HepG2 (cell line): ENCODE results near the gene STOML2. TPM values are rescaled to one million over a fixed set of nuclear protein-coding genes. Genes with fewer than 3 reads are reported as not detected.

Experiments used
- CREB1 ChIP-seq, 2 experiments: fragments of 450-650 bp in 1 of 2; IDR thresholded peaks; 2 replicates each; pipeline ENCODE4 v1.6.1; 2016 to 2017; ENCODE audit warnings: control low read depth in 1 of 2, mild to moderate bottlenecking in 1 of 2, missing compliant biosample characterization in 1 of 2, missing genetic modification characterization in 1 of 2
- KDM6A ChIP-seq: IDR thresholded peaks from 2 replicates; pipeline ENCODE4 v1.6.1; 2016; ENCODE audit warnings: low read depth
- PTBP1 ChIP-seq: fragments of 200-400 bp; formaldehyde crosslinking; IDR thresholded peaks from 2 replicates; pipeline ENCODE4 v1.6.1; 2018; ENCODE audit warnings: low read length, low read depth; ENCODE audit not compliant: poor library complexity, severe bottlenecking
- REPIN1 ChIP-seq: sonication (generic); formaldehyde crosslinking; IDR thresholded peaks from 2 replicates; pipeline ENCODE4 v1.8.0; 2022; ENCODE audit warnings: missing genetic modification reagents, low read depth, mild to moderate bottlenecking, borderline replicate concordance
- ZNF34 ChIP-seq: sonication (generic); formaldehyde crosslinking; IDR thresholded peaks from 2 replicates; pipeline ENCODE4 v1.4.0; 2020; ENCODE audit warnings: mild to moderate bottlenecking, missing genetic modification reagents, borderline replicate concordance
- polyA plus RNA-seq, 8 experiments: library from polyadenylated mRNA; depleted of rRNA in 3 of 8; stranded (reverse) in 7 of 8; unstranded in 1 of 8; fragments of >200 nt; fragmentation: Illumina TruSeq in 4 of 8; extraction: Trizol in 4 of 8; gene quantifications; 2 replicates each; pipeline versions ENCODE4 v1.2.1 to v1.2.3, GENCODE V29; 2011 to 2016; ENCODE audit warnings: low read depth in 4 of 8, missing spikeins in 1 of 8, mixed read lengths in 1 of 8; ENCODE audit not compliant: insufficient read depth in 1 of 8
- total RNA-seq, 5 experiments: library from RNA; depleted of rRNA; stranded (reverse); fragments of >200 nt; fragmentation: Illumina TruSeq; extraction: Trizol; gene quantifications; 2 replicates each; pipeline ENCODE4 v1.2.3, GENCODE V29; 2016; ENCODE audit warnings: low read depth in 1 of 5
- TF ChIP-seq, protein P1 (sequence below): sonication (generic); formaldehyde crosslinking; IDR thresholded peaks from 2 replicates; pipeline ENCODE4 v1.4.0; 2020; ENCODE audit warnings: missing genetic modification reagents, borderline replicate concordance
- TF ChIP-seq, protein P2 (sequence below): sonication (generic); formaldehyde crosslinking; IDR thresholded peaks from 2 replicates; pipeline ENCODE4 v1.5.0; 2020; ENCODE audit warnings: missing genetic modification reagents, mild to moderate bottlenecking, borderline replicate concordance
- TF ChIP-seq, protein P3 (sequence below): IDR thresholded peaks from 2 replicates; pipeline ENCODE4 v1.6.1; 2018; ENCODE audit warnings: missing genetic modification reagents
- TF ChIP-seq, protein P4 (sequence below): sonication (generic); formaldehyde crosslinking; IDR thresholded peaks from 2 replicates; pipeline ENCODE4 v1.5.1; 2020; ENCODE audit warnings: missing genetic modification reagents, mild to moderate bottlenecking, borderline replicate concordance
- TF ChIP-seq, protein P5 (sequence below): sonication (generic); formaldehyde crosslinking; IDR thresholded peaks from 2 replicates; pipeline ENCODE4 v1.8.0; 2022; ENCODE audit warnings: mild to moderate bottlenecking, missing genetic modification reagents, moderate library complexity
- TF ChIP-seq, protein P6 (sequence below): sonication (generic); formaldehyde crosslinking; IDR thresholded peaks from 2 replicates; pipeline ENCODE4 v1.4.0; 2020; ENCODE audit warnings: mild to moderate bottlenecking, missing genetic modification reagents, borderline replicate concordance

The STOML2 gene
- total and polyA plus RNA-seq, 2 of the 13 experiments (the other 11 are each of a cell fraction or from before 2014, with no cell fraction given), result 245 to 250 TPM

DNA sequence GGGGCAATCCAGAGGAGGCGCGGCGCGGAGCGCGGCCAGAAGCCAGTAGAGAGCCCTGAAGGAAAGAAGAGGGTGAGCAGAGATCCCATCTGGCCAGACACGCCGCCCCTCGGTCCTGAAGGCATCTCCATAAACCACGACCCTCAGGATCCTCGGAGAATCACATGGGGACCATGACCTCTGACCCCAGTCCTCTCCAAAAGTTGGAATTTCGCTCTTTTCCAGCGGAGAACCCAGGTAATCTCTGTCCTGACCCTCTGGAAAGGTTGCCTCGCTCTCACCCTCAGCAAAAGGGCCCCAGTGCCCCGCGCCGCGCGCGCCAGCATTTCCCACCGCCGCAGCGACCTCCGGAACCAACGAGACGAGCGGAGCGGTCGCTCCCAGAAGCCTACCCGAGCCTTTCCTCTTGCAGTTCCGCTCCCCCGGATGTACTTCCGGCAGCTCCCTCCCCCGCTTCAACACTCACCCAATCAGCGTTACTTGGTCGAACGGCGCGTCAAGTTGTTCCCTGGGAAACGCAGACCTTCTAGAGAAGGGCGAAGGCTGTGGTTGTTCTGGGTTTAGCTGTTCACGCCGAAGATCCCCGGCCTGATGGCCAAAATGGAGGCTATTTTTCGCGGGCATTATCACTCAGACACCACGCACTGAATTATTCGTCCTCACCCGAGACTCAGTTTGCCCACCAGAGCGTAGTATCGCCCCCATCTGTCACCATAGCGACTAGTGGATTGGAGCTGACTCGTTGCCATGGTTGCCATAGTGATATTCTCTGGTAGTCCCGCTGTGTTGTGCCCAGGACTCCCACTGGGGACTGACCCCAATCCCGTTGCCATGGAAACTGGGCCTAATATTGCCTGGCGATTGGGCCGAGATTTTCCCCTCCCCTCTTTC, at the start of gene STOML2 (continued):
- TF ChIP-seq, protein P1, sequence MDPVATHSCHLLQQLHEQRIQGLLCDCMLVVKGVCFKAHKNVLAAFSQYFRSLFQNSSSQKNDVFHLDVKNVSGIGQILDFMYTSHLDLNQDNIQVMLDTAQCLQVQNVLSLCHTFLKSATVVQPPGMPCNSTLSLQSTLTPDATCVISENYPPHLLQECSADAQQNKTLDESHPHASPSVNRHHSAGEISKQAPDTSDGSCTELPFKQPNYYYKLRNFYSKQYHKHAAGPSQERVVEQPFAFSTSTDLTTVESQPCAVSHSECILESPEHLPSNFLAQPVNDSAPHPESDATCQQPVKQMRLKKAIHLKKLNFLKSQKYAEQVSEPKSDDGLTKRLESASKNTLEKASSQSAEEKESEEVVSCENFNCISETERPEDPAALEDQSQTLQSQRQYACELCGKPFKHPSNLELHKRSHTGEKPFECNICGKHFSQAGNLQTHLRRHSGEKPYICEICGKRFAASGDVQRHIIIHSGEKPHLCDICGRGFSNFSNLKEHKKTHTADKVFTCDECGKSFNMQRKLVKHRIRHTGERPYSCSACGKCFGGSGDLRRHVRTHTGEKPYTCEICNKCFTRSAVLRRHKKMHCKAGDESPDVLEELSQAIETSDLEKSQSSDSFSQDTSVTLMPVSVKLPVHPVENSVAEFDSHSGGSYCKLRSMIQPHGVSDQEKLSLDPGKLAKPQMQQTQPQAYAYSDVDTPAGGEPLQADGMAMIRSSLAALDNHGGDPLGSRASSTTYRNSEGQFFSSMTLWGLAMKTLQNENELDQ (CRISPR knock-in tag), result 0 out of 2 replicates have a peak, but pooled peaks have one; percentile 30
- no peak for TF ChIP-seq KDM6A
- TF ChIP-seq, protein P2, sequence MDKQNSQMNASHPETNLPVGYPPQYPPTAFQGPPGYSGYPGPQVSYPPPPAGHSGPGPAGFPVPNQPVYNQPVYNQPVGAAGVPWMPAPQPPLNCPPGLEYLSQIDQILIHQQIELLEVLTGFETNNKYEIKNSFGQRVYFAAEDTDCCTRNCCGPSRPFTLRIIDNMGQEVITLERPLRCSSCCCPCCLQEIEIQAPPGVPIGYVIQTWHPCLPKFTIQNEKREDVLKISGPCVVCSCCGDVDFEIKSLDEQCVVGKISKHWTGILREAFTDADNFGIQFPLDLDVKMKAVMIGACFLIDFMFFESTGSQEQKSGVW (CRISPR knock-in tag), result no peak
- TF ChIP-seq PTBP1, result no peak
- TF ChIP-seq, protein P3, sequence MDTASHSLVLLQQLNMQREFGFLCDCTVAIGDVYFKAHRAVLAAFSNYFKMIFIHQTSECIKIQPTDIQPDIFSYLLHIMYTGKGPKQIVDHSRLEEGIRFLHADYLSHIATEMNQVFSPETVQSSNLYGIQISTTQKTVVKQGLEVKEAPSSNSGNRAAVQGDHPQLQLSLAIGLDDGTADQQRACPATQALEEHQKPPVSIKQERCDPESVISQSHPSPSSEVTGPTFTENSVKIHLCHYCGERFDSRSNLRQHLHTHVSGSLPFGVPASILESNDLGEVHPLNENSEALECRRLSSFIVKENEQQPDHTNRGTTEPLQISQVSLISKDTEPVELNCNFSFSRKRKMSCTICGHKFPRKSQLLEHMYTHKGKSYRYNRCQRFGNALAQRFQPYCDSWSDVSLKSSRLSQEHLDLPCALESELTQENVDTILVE (CRISPR knock-in tag), result peak; percentile 76
- TF ChIP-seq REPIN1, result peak; percentile 82; the same call in 1 of the 2 replicates
- TF ChIP-seq, protein P4, sequence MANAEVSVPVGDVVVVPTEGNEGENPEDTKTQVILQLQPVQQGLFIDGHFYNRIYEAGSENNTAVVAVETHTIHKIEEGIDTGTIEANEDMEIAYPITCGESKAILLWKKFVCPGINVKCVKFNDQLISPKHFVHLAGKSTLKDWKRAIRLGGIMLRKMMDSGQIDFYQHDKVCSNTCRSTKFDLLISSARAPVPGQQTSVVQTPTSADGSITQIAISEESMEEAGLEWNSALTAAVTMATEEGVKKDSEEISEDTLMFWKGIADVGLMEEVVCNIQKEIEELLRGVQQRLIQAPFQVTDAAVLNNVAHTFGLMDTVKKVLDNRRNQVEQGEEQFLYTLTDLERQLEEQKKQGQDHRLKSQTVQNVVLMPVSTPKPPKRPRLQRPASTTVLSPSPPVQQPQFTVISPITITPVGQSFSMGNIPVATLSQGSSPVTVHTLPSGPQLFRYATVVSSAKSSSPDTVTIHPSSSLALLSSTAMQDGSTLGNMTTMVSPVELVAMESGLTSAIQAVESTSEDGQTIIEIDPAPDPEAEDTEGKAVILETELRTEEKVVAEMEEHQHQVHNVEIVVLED, result peak; percentile 84
- TF ChIP-seq, protein P5, sequence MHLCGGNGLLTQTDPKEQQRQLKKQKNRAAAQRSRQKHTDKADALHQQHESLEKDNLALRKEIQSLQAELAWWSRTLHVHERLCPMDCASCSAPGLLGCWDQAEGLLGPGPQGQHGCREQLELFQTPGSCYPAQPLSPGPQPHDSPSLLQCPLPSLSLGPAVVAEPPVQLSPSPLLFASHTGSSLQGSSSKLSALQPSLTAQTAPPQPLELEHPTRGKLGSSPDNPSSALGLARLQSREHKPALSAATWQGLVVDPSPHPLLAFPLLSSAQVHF (CRISPR knock-in tag), result no peak
- TF ChIP-seq, protein P6, sequence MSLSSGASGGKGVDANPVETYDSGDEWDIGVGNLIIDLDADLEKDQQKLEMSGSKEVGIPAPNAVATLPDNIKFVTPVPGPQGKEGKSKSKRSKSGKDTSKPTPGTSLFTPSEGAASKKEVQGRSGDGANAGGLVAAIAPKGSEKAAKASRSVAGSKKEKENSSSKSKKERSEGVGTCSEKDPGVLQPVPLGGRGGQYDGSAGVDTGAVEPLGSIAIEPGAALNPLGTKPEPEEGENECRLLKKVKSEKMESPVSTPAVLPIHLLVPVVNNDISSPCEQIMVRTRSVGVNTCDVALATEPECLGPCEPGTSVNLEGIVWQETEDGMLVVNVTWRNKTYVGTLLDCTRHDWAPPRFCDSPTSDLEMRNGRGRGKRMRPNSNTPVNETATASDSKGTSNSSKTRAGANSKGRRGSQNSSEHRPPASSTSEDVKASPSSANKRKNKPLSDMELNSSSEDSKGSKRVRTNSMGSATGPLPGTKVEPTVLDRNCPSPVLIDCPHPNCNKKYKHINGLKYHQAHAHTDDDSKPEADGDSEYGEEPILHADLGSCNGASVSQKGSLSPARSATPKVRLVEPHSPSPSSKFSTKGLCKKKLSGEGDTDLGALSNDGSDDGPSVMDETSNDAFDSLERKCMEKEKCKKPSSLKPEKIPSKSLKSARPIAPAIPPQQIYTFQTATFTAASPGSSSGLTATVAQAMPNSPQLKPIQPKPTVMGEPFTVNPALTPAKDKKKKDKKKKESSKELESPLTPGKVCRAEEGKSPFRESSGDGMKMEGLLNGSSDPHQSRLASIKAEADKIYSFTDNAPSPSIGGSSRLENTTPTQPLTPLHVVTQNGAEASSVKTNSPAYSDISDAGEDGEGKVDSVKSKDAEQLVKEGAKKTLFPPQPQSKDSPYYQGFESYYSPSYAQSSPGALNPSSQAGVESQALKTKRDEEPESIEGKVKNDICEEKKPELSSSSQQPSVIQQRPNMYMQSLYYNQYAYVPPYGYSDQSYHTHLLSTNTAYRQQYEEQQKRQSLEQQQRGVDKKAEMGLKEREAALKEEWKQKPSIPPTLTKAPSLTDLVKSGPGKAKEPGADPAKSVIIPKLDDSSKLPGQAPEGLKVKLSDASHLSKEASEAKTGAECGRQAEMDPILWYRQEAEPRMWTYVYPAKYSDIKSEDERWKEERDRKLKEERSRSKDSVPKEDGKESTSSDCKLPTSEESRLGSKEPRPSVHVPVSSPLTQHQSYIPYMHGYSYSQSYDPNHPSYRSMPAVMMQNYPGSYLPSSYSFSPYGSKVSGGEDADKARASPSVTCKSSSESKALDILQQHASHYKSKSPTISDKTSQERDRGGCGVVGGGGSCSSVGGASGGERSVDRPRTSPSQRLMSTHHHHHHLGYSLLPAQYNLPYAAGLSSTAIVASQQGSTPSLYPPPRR (CRISPR knock-in tag), result no peak
- TF ChIP-seq CREB1 (IDR thresholded peaks at IDR 0.05), result peak; percentile 58; the same call in 1 of the 2 replicates
- peak; percentile 60 for TF ChIP-seq CREB1 (CRISPR knock-in tag; IDR thresholded peaks at IDR 0.05)
- TF ChIP-seq ZNF34 (CRISPR knock-in tag), result no peak
